ENCODE results near the gene DOCK2. TPM values are rescaled to one million over a fixed set of nuclear protein-coding genes. Genes with fewer than 3 reads are reported as not detected.

Gene DOCK2
- total and polyA plus RNA-seq, 5 donors from 2014 or later, result 65.9 to 354 (median 71.1) TPM

DNA sequence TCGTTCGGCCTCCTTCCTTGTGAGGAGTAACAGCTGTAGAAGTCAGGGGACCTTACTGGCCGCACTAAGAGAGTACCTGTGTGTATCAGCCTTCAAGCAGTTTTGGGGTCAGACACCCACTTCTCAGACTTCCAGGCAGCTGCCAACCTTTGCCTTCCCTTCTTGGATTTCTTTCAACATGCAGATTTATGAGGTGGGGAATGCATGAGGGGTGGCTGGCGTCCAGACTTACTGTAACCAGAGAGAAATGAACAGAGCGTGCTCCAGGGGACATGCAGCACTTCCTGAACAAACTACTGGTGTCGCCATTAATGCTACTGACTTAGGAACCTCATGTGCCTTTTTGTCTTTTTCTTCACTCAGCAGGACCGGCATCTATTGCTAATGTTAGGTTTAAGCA, 296.5 kb downstream of the DOCK2 start:
- Histone ChIP-seq H3K9me3 (ENCODE audit: control insufficient read depth in 2 of 2, low read length in 2 of 2) (no peaks in the 10 kb centered on the region), H3K27ac (ENCODE audit: insufficient read depth, low read length, poor library complexity, severe bottlenecking) (no peak overlapping the region), H3K4me1 (ENCODE audit: control insufficient read depth, insufficient read depth, low read length, poor library complexity, severe bottlenecking) (peaks cover 16% of the 10 kb centered on the region), H3K27me3 (ENCODE audit: control insufficient read depth, insufficient read depth, low read length) (no peaks in the 10 kb centered on the region), H3K4me3 (ENCODE audit: low read depth, low read length) (no peak overlapping the region), H3K36me3 (ENCODE audit: control insufficient read depth, insufficient read depth, low read length) (peaks cover 34% of the 10 kb centered on the region)
- no peak overlapping the region for H3K4me3 Mint-ChIP-seq
- H3K27ac Mint-ChIP-seq, result peak overlapping the region in 1 of 3 donors; percentile 62
- DNase-seq (no peak), ATAC-seq (ENCODE audit: low read depth in 2 of 2) (no peak)
- H3K9me3 Mint-ChIP-seq, result no peaks in the 10 kb centered on the region
- H3K4me1 Mint-ChIP-seq, result peaks cover 27 to 64% (median 54%) of the 10 kb centered on the region in 4 donors
- H3K36me3 Mint-ChIP-seq, result peaks cover 39% of the 10 kb centered on the region
- H3K27me3 Mint-ChIP-seq, result no peaks in the 10 kb centered on the region

- no peak overlapping the region for H3K4me3 ChIP-seq (ENCODE audit: low read depth, low read length)
- Mint-ChIP-seq H3K4me1 (peaks cover 27 to 61% (median 52%) of the 10 kb centered on the region in 4 donors), H3K27ac (peak overlapping the region; percentile 9 to 62 (median 38)), H3K9me3 (no peaks in the 10 kb centered on the region), H3K36me3 (peaks cover 33% of the 10 kb centered on the region), H3K4me3 (peak overlapping the region in 1 of 4 donors; percentile 4), H3K27me3 (no peaks in the 10 kb centered on the region)
- H3K9me3 ChIP-seq (ENCODE audit: control insufficient read depth in 2 of 2, low read length in 2 of 2), result no peaks in the 10 kb centered on the region
- no peaks in the 10 kb centered on the region for H3K27me3 ChIP-seq (ENCODE audit: control insufficient read depth, insufficient read depth, low read length)
- ATAC-seq (ENCODE audit: low read depth in 2 of 2) (no peak), DNase-seq (no peak)
- H3K36me3 ChIP-seq (ENCODE audit: control insufficient read depth, insufficient read depth, low read length), result peaks cover 31% of the 10 kb centered on the region
- H3K27ac ChIP-seq (ENCODE audit: insufficient read depth, low read length, poor library complexity, severe bottlenecking), result no peak overlapping the region
- H3K4me1 ChIP-seq (ENCODE audit: control insufficient read depth, insufficient read depth, low read length, poor library complexity, severe bottlenecking), result peaks cover 16% of the 10 kb centered on the region
Measured at GRCh38 chr5:169934990-169935389, 297.9 kb downstream of the DOCK2 start.

GRCh38 chr5:169935762-169936161, 298.7 kb downstream of the DOCK2 start:
- H3K4me3 Mint-ChIP-seq, result peak overlapping the region in 1 of 4 donors; percentile 29
- H3K4me1 ChIP-seq (ENCODE audit: control insufficient read depth, insufficient read depth, low read length, poor library complexity, severe bottlenecking), result peaks cover 16% of the 10 kb centered on the region
- no peaks in the 10 kb centered on the region for H3K27me3 Mint-ChIP-seq
- H3K4me1 Mint-ChIP-seq, result peaks cover 27 to 58% (median 50%) of the 10 kb centered on the region in 4 donors
- peaks cover 29% of the 10 kb centered on the region for H3K36me3 ChIP-seq (ENCODE audit: control insufficient read depth, insufficient read depth, low read length)
- H3K27ac Mint-ChIP-seq, result peak overlapping the region in 1 of 3 donors; percentile 18
- no peaks in the 10 kb centered on the region for H3K9me3 ChIP-seq (ENCODE audit: control insufficient read depth in 2 of 2, low read length in 2 of 2)
- DNase-seq (peak in 1 of 3 donors; percentile 5), ATAC-seq (ENCODE audit: low read depth in 2 of 2) (no peak)
- no peak overlapping the region for H3K27ac ChIP-seq (ENCODE audit: insufficient read depth, low read length, poor library complexity, severe bottlenecking)
- H3K4me3 ChIP-seq (ENCODE audit: low read depth, low read length), result no peak overlapping the region
- H3K27me3 ChIP-seq (ENCODE audit: control insufficient read depth, insufficient read depth, low read length), result no peaks in the 10 kb centered on the region
- H3K9me3 Mint-ChIP-seq, result no peaks in the 10 kb centered on the region
- H3K36me3 Mint-ChIP-seq, result peaks cover 26% of the 10 kb centered on the region

DNA sequence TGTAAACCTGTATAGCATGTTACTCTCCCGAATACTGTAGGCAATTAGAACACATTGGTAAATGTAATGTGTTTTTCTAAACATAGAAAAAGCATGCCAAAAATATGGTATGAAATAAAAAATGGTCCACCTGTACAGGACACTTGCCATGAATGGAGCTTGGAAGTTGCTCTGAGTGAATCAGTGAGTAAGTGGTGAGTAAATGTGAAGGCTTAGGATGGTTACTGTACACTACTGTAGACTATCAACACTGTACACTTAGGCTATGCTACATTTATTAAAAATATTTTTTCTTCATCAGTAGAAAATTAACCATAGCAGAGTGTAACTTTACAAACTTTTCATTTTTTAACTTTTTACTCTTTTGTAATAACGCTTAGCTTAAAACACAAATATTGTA, 301.4 kb downstream of the DOCK2 start:
- no peaks in the 10 kb centered on the region for H3K27me3 Mint-ChIP-seq
- no peak overlapping the region for H3K27ac ChIP-seq (ENCODE audit: insufficient read depth, low read length, poor library complexity, severe bottlenecking)
- no peak overlapping the region for H3K27ac Mint-ChIP-seq
- peaks cover 26 to 49% (median 39%) of the 10 kb centered on the region in 4 donors for H3K4me1 Mint-ChIP-seq
- no peaks in the 10 kb centered on the region for H3K9me3 ChIP-seq (ENCODE audit: control insufficient read depth in 2 of 2, low read length in 2 of 2)
- H3K9me3 Mint-ChIP-seq, result no peaks in the 10 kb centered on the region
- H3K4me1 ChIP-seq (ENCODE audit: control insufficient read depth, insufficient read depth, low read length, poor library complexity, severe bottlenecking), result peaks cover 16% of the 10 kb centered on the region
- DNase-seq, result no peak
- ATAC-seq (ENCODE audit: low read depth in 2 of 2), result no peak
- no peak overlapping the region for H3K4me3 ChIP-seq (ENCODE audit: low read depth, low read length)
- H3K4me3 Mint-ChIP-seq, result no peak overlapping the region
- peaks cover 16% of the 10 kb centered on the region for H3K36me3 ChIP-seq (ENCODE audit: control insufficient read depth, insufficient read depth, low read length)
- H3K36me3 Mint-ChIP-seq, result peaks cover 12% of the 10 kb centered on the region
- H3K27me3 ChIP-seq (ENCODE audit: control insufficient read depth, insufficient read depth, low read length), result no peaks in the 10 kb centered on the region

GRCh38 chr5:169939731-169940130, 302.7 kb downstream of the DOCK2 start:
- H3K27ac Mint-ChIP-seq, result peak overlapping the region in 1 of 3 donors; percentile 78
- no peak overlapping the region for H3K4me3 ChIP-seq (ENCODE audit: low read depth, low read length)
- H3K9me3 ChIP-seq (ENCODE audit: control insufficient read depth in 2 of 2, low read length in 2 of 2), result no peaks in the 10 kb centered on the region
- H3K27me3 ChIP-seq (ENCODE audit: control insufficient read depth, insufficient read depth, low read length), result no peaks in the 10 kb centered on the region
- no peak for DNase-seq
- peaks cover 13% of the 10 kb centered on the region for H3K36me3 Mint-ChIP-seq
- H3K4me1 ChIP-seq (ENCODE audit: control insufficient read depth, insufficient read depth, low read length, poor library complexity, severe bottlenecking), result peaks cover 12% of the 10 kb centered on the region
- H3K9me3 Mint-ChIP-seq, result no peaks in the 10 kb centered on the region
- no peaks in the 10 kb centered on the region for H3K27me3 Mint-ChIP-seq
- no peak overlapping the region for H3K27ac ChIP-seq (ENCODE audit: insufficient read depth, low read length, poor library complexity, severe bottlenecking)
- ATAC-seq (ENCODE audit: low read depth in 2 of 2), result no peak
- H3K36me3 ChIP-seq (ENCODE audit: control insufficient read depth, insufficient read depth, low read length), result peaks cover 8% of the 10 kb centered on the region
- H3K4me1 Mint-ChIP-seq, result peaks cover 19 to 39% (median 28%) of the 10 kb centered on the region in 4 donors
- H3K4me3 Mint-ChIP-seq, result no peak overlapping the region

DNA sequence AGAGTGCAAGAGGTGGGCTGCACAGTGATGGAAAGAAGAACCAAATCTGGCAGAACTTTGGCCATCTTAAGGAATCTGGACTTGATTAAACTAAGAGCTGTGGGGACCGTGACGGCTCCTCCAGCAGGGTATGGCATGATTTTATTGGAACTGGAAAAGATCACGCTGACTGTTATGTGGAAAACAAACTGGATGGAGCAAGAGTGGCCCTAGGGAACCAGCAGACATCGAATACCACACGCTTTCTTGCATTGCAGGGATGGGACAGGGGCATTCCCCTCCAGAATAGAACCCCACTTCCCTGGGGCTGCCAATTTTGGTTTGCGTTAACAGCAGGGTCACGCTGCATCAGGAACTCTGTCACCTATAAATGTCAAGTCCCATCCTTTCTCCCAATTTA, 304.5 kb downstream of the DOCK2 start:
- Histone ChIP-seq H3K4me1 (ENCODE audit: control insufficient read depth, insufficient read depth, low read length, poor library complexity, severe bottlenecking) (no peaks in the 10 kb centered on the region), H3K9me3 (ENCODE audit: control insufficient read depth in 2 of 2, low read length in 2 of 2) (no peaks in the 10 kb centered on the region), H3K27me3 (ENCODE audit: control insufficient read depth, insufficient read depth, low read length) (no peaks in the 10 kb centered on the region), H3K36me3 (ENCODE audit: control insufficient read depth, insufficient read depth, low read length) (peaks cover 12% of the 10 kb centered on the region), H3K27ac (ENCODE audit: insufficient read depth, low read length, poor library complexity, severe bottlenecking) (no peak overlapping the region), H3K4me3 (ENCODE audit: low read depth, low read length) (no peak overlapping the region)
- DNase-seq (no peak), ATAC-seq (ENCODE audit: low read depth in 2 of 2) (no peak)
- peaks cover 4 to 26% (median 17%) of the 10 kb centered on the region in 4 donors for H3K4me1 Mint-ChIP-seq
- no peaks in the 10 kb centered on the region for H3K9me3 Mint-ChIP-seq
- H3K36me3 Mint-ChIP-seq, result peaks cover 16% of the 10 kb centered on the region
- no peak overlapping the region for H3K4me3 Mint-ChIP-seq
- no peaks in the 10 kb centered on the region for H3K27me3 Mint-ChIP-seq
- H3K27ac Mint-ChIP-seq, result peak overlapping the region in 2 of 3 donors; percentile 62 to 67

DNA sequence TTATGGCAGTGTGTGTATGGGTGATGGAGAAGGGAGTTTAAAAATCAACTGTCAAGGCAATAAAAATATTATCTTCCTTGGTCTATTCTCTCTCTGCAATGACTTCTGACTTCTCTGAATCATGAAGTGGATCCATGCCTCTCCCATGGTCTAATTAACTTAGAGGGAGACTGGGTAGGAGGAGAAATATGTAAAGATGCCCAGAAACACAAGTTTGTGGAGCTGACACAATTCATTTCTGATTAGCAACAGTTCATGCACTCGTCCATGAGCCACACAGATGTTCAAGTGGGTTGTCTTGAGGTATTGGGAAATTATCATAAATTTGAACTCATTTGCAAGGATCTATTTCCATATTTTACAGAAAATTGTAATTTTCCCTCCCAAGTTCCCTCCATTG, 305.1 kb downstream of the DOCK2 start:
- peaks cover 12% of the 10 kb centered on the region for H3K36me3 ChIP-seq (ENCODE audit: control insufficient read depth, insufficient read depth, low read length)
- H3K36me3 Mint-ChIP-seq, result peaks cover 16% of the 10 kb centered on the region
- H3K4me3 Mint-ChIP-seq, result peak overlapping the region in 1 of 4 donors; percentile 27

DNA sequence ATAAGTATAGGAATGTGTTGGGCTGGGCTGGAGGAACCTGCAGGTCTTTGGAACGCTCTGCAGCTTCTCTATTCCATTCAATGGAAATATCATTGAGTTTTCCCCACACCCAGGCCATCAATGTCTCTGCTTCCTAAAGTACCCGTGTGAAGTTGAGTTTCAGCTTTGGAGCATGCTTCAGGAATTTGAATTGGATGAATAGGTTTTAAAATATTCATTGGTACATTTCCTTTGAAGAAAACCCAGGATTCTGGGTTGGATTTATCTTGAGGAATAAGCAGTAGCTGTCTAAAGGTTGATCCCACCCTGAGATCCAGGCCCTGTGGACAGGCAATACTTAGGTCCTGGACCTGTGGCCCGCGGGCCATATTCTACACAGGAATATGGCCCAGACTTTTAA, 306.0 kb downstream of the DOCK2 start:
- H3K27ac Mint-ChIP-seq, result peak overlapping the region in 2 of 3 donors; percentile 65 to 72
- Histone ChIP-seq H3K36me3 (ENCODE audit: control insufficient read depth, insufficient read depth, low read length) (peaks cover 14% of the 10 kb centered on the region), H3K4me3 (ENCODE audit: low read depth, low read length) (no peak overlapping the region), H3K9me3 (ENCODE audit: control insufficient read depth in 2 of 2, low read length in 2 of 2) (no peaks in the 10 kb centered on the region), H3K4me1 (ENCODE audit: control insufficient read depth, insufficient read depth, low read length, poor library complexity, severe bottlenecking) (no peaks in the 10 kb centered on the region), H3K27me3 (ENCODE audit: control insufficient read depth, insufficient read depth, low read length) (no peaks in the 10 kb centered on the region), H3K27ac (ENCODE audit: insufficient read depth, low read length, poor library complexity, severe bottlenecking) (no peak overlapping the region)
- no peaks in the 10 kb centered on the region for H3K27me3 Mint-ChIP-seq
- peaks cover 13% of the 10 kb centered on the region for H3K36me3 Mint-ChIP-seq
- ATAC-seq (ENCODE audit: low read depth in 2 of 2) (no peak), DNase-seq (no peak)
- peaks cover 6 to 25% (median 14%) of the 10 kb centered on the region in 4 donors for H3K4me1 Mint-ChIP-seq
- H3K9me3 Mint-ChIP-seq, result no peaks in the 10 kb centered on the region
- no peak overlapping the region for H3K4me3 Mint-ChIP-seq

More for the DNA sequence above, 305.1 kb downstream of the DOCK2 start:
- peaks cover 3 to 27% (median 16%) of the 10 kb centered on the region in 4 donors for H3K4me1 Mint-ChIP-seq
- no peak overlapping the region for H3K4me3 ChIP-seq (ENCODE audit: low read depth, low read length)
- no peaks in the 10 kb centered on the region for H3K9me3 Mint-ChIP-seq
- no peaks in the 10 kb centered on the region for H3K4me1 ChIP-seq (ENCODE audit: control insufficient read depth, insufficient read depth, low read length, poor library complexity, severe bottlenecking)
- H3K27ac Mint-ChIP-seq, result peak overlapping the region in 2 of 3 donors; percentile 31 to 65
- no peaks in the 10 kb centered on the region for H3K27me3 Mint-ChIP-seq
- ATAC-seq (ENCODE audit: low read depth in 2 of 2), result no peak
- no peak overlapping the region for H3K27ac ChIP-seq (ENCODE audit: insufficient read depth, low read length, poor library complexity, severe bottlenecking)
- H3K27me3 ChIP-seq (ENCODE audit: control insufficient read depth, insufficient read depth, low read length), result no peaks in the 10 kb centered on the region
- H3K9me3 ChIP-seq (ENCODE audit: control insufficient read depth in 2 of 2, low read length in 2 of 2), result no peaks in the 10 kb centered on the region
- no peak for DNase-seq
